Left ventricle myocardium inferior (tissue), 1 donor: ENCODE data around the gene FBXO17. TPM values are rescaled to one million over a fixed set of nuclear protein-coding genes. Genes with fewer than 3 reads are reported as not detected.

Experiments used
- DNase-seq: peaks from one replicate; pipeline ENCODE4 v3.0.0-alpha.2; 2020
- H3K27ac ChIP-seq: fragments of 200-600 bp; replicated peaks from 2 replicates; pipeline ENCODE4 v1.8.0; 2021
- H3K27me3 ChIP-seq: fragments of 200-600 bp; 2 replicates; pipeline ENCODE4 v1.8.0; 2021; ENCODE audit warnings: low read depth
- H3K36me3 ChIP-seq: fragments of 200-600 bp; 2 replicates; pipeline ENCODE4 v1.8.0; 2021
- H3K4me1 ChIP-seq: fragments of 200-600 bp; 2 replicates; pipeline ENCODE4 v1.8.0; 2021
- H3K4me3 ChIP-seq: fragments of 200-600 bp; 2 replicates; pipeline ENCODE4 v1.8.0; 2021; ENCODE audit warnings: mild to moderate bottlenecking, moderate library complexity
- H3K9me3 ChIP-seq: fragments of 200-600 bp; replicated peaks from 2 replicates; pipeline ENCODE4 v1.8.0; 2021
- intact Hi-C: fragments of 100-400 bp; cut with micrococcal nuclease; formaldehyde crosslinking; loops from one replicate; pipeline ENCODE4 v1.11.0; 2022
- total RNA-seq: library from RNA; stranded (reverse); fragmentation: NEBNext Ultra II Directional; extraction: Animal tissue kit (Norgen Biotek cat#: 25700); gene quantifications from one replicate; pipeline ENCODE4 v1.2.1, GENCODE V29; 2021
- TF ChIP-seq, protein P1 (sequence below): fragments of 200-600 bp; IDR thresholded peaks from 2 replicates; pipeline ENCODE4 v1.8.0; 2021; ENCODE audit warnings: antibody characterized with exemption, mild to moderate bottlenecking, borderline replicate concordance
- donor health status: DM: no; HTN: yes; CAD: no; lungs with severe emphysema.

Gene FBXO17
- total RNA-seq, 1 donor from 2014 or later, result 3.0 TPM

DNA sequence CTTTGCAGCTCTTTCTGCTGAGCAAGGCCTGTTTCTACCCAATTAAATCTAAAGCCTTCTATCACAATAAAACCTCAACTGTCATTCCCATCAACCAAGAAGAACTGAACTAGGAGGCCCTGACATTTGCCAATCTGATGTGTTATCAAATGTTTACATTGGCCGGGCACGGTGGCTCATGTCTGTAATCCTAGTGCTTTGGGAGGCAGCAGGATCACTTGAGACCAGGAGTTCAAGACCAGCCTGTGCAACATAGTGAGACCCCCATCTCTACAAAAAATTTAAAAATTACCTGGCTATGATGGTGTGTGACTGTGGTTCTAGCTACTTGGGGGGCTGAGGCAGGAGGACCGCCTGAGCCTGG lies 2.8 kb upstream of the FBXO17 start:
- Histone ChIP-seq H3K4me3 (no peak overlapping the region), H3K27ac (no peak overlapping the region), H3K36me3 (no peaks in the 10 kb centered on the region), H3K9me3 (peaks cover 14% of the 10 kb centered on the region), H3K27me3 (peaks cover 61% of the 10 kb centered on the region), H3K4me1 (peaks cover 30% of the 10 kb centered on the region)
- TF ChIP-seq, protein P1, sequence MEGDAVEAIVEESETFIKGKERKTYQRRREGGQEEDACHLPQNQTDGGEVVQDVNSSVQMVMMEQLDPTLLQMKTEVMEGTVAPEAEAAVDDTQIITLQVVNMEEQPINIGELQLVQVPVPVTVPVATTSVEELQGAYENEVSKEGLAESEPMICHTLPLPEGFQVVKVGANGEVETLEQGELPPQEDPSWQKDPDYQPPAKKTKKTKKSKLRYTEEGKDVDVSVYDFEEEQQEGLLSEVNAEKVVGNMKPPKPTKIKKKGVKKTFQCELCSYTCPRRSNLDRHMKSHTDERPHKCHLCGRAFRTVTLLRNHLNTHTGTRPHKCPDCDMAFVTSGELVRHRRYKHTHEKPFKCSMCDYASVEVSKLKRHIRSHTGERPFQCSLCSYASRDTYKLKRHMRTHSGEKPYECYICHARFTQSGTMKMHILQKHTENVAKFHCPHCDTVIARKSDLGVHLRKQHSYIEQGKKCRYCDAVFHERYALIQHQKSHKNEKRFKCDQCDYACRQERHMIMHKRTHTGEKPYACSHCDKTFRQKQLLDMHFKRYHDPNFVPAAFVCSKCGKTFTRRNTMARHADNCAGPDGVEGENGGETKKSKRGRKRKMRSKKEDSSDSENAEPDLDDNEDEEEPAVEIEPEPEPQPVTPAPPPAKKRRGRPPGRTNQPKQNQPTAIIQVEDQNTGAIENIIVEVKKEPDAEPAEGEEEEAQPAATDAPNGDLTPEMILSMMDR, result no peak
- no peak for DNase-seq
- intact Hi-C loops, result no loop called here

DNA sequence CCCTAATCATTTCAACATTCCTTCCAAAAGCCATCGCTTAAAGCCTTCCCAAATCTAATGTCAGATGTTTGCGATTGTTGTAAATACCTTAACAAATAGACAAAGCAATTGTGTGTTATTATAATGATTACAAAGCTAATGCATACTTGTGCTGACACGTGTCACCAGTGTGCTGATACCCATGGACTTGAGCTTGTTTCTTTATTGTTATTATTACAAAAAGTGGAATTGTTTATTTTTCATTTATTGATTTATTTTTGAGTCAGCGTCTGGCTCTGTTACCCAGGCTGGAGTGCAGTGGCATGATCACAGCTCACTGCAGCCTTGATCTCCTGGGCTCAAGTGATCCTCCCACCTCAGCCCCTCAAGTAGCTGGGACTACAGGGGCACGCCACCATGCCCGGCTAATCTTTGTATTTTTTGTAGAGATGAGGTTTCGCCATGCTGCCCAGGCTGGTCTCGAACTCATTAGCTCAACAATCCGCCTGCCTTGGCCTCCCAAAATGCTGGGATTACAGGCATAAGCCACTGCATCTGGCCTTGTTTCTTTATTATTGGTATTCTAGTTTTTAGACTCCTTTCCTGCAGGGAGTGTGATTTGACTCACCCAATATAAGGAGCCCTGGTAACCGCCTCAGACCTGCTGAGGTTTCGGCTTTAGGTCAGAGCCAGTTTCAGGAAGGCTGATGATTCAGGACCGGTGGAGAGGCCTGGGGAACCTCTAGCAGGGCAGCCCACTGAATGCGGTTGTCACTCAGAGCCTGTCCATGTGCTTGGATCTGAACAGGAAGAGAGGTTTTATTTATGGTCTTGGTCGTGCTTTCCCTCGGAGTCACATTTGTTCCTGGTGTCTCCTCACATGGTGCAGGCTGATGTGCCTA lies 2.1 kb upstream of the FBXO17 start:
- intact Hi-C loops, result no loop called here
- no peak for DNase-seq

DNA sequence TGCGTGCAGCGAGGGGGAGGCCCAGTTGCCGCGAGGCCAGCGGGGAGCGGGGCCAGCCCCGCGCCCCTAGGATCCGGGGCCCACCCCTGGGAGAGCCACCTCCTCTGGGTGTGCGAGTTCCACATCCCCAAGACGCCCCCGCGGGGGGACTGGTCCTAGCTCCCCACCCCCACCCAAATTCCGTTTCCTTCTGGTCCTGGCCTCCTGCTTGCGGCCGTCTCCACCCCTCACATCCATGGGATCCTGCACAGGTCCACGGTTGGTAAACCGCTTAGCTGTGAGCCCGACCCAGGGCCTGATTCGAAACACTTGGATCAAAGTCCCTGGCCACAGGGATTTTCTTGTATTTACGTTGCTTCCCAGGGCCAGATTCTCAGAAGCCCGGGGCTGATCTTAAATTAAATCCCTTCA lies 324 bp upstream of the FBXO17 start:
- H3K9me3 ChIP-seq, result peaks cover 9% of the 10 kb centered on the region
- intact Hi-C loops, result no loop called here
- peak overlapping the region; percentile 76 for H3K4me3 ChIP-seq
- H3K36me3 ChIP-seq, result no peaks in the 10 kb centered on the region
- TF ChIP-seq, protein P1, result no peak
- DNase-seq, result no peak
- H3K27me3 ChIP-seq, result peaks cover 61% of the 10 kb centered on the region
- H3K4me1 ChIP-seq, result peaks cover 30% of the 10 kb centered on the region
- H3K27ac ChIP-seq, result peak overlapping the region; percentile 86

More for the DNA sequence above, 2.1 kb upstream of the FBXO17 start:
- H3K36me3 ChIP-seq, result no peaks in the 10 kb centered on the region
- no peak overlapping the region for H3K27ac ChIP-seq
- TF ChIP-seq, protein P1, result no peak
- H3K4me1 ChIP-seq, result peaks cover 30% of the 10 kb centered on the region
- H3K4me3 ChIP-seq, result no peak overlapping the region
- peaks cover 61% of the 10 kb centered on the region for H3K27me3 ChIP-seq
- H3K9me3 ChIP-seq, result peaks cover 14% of the 10 kb centered on the region

DNA sequence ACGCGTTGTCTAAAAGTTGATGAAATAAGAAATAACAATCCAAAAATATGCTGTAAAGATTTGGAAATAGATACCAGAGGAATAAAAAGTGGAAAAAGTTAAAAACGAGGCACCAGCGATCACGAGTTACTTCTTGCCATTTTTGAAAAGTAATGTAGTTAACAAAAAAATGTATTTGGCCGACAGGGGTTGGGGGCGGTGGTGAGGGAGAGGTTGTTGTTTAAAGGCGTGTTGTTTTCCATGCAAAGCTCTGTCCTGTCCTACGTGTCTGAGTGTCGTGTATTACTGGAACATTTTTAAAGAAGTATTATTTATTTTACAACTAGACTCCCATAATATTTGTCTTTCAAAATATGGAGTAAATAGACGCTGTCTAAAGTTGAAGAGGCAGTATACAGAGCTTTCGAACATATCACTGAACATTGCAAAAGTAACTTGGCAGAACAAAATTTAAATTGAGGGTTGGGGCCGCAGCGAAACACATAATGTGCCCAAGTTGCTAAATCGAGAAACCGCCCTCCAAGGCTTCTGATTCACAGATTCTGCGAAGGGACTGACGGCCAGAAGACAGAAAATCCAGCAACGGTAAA lies 823 bp downstream of the FBXO17 start:
- peak overlapping the region; percentile 86 for H3K27ac ChIP-seq
- H3K4me3 ChIP-seq, result peak overlapping the region; percentile 76
- peaks cover 30% of the 10 kb centered on the region for H3K4me1 ChIP-seq
- no peaks in the 10 kb centered on the region for H3K36me3 ChIP-seq
- no peaks in the 10 kb centered on the region for H3K9me3 ChIP-seq
- intact Hi-C loops, result no loop called here
- peaks cover 54% of the 10 kb centered on the region for H3K27me3 ChIP-seq
- no peak for DNase-seq
- TF ChIP-seq, protein P1, result no peak

DNA sequence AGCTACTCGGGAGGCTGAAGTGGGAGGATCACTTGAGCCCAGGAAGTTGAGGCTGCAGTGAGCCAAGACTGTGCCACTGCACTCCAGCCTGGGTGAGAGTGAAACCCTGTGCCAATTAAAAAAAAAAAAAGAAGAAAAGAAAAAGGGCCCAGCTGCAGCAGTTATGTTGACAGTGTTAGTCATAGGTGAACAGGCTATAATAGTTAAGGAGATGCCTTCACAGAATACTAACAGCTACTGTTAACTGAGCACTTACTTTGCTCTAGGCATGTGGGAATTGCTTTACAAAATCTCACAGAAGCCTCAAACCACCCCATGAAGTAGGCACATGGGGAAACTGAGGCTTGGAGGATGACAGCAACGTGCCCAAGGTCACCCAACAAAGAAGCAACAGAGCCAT lies 3.9 kb downstream of the FBXO17 start:
- H3K9me3 ChIP-seq, result no peaks in the 10 kb centered on the region
- intact Hi-C loops, result no loop called here
- no peak overlapping the region for H3K27ac ChIP-seq
- H3K36me3 ChIP-seq, result no peaks in the 10 kb centered on the region
- H3K27me3 ChIP-seq, result peaks cover 27% of the 10 kb centered on the region
- H3K4me3 ChIP-seq, result no peak overlapping the region
- DNase-seq, result no peak
- H3K4me1 ChIP-seq, result peaks cover 27% of the 10 kb centered on the region
- TF ChIP-seq, protein P1, result no peak
